ENCODE results near the gene ZNF735.

DNA sequence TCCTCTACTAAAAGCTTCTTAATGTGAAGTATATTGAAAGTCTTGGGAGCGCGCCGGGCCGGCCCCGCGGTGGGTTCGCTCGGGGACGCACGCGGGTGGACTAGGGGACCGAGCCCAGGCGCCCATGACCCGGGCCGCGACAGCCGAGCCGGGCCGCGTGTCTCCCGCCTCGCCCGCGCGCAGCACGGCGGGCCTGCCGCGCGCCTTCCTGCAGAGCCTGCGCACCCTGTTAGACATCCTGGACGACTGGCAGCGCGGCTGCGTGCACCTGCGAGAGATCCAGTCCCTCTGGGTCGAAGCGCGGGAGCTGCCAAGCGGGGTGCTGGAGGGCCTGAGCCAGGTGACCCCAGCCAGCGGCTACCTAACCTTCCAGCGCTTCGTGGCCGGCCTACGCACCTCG lies 25.4 kb upstream of the ZNF735 start:
- no peak for TF ChIP-seq BHLHE40 (IDR thresholded peaks at IDR 0.05; ENCODE audit: borderline replicate concordance)
- TF ChIP-seq SP1 (IDR thresholded peaks at IDR 0.05) = no peak
- TF ChIP-seq TARDBP (IDR thresholded peaks at IDR 0.05) = no peak
- TF ChIP-seq ELF4 (IDR thresholded peaks at IDR 0.05) = no peak
- TF ChIP-seq FOXM1 (IDR thresholded peaks at IDR 0.05; ENCODE audit: borderline replicate concordance) = no peak
- no peak for TF ChIP-seq SUZ12 (IDR thresholded peaks at IDR 0.05)
